A549 (cell line): Measurements from ENCODE around the gene UNC5CL. TPM values are rescaled to one million over a fixed set of nuclear protein-coding genes. Genes with fewer than 3 reads are reported as not detected.

Experiments
- ATAC-seq, 2 experiments: fragments of 200-7000 bp in 1 of 2; fragments of >200 bp in 1 of 2; cut with Nextera tagmentation in 1 of 2; cut with Tn5 transposase in 1 of 2; 3 replicates each; pipeline versions ENCODE4 v1.8.0 to v1.9.1; 2018 to 2020; ENCODE audit warnings: mild to moderate bottlenecking in 1 of 2, moderate library complexity in 1 of 2
- CTCF ChIA-PET: fragments of 300-600 bp; sonication (Branson Sonifier 250); formaldehyde crosslinking; extraction: SDS; loops from one replicate; lab custom pipeline; 2021; ENCODE audit warnings: antibody characterized with exemption, inconsistent platforms; lab: Yijun Ruan, JAX
- POLR2A ChIA-PET: fragments of 350-600 bp; formaldehyde crosslinking; extraction: SDS; loops from one replicate; lab custom pipeline; 2021; ENCODE audit warnings: antibody characterized with exemption, inconsistent platforms; lab: Yijun Ruan, JAX
- DNase-seq, 2 experiments: peaks; one replicate each; pipeline versions ENCODE4 v3.0.0 to v3.0.0-alpha.2; 2011 to 2016; ENCODE audit warnings: low read depth in 1 of 2, low spot score in 1 of 2
- FAIRE-seq: peaks from 2 replicates; lab custom pipeline; 2011; peaks lifted over from hg19 to GRCh38; lab: Jason Lieb, UNC
- H3K27ac ChIP-seq, 2 experiments: fragments of >200 bp; sonication (Bioruptor Twin); formaldehyde crosslinking; 3 replicates each; pipeline ENCODE4 v1.5.1; 2016 to 2017
- H3K4me1 ChIP-seq: fragments of >200 bp; sonication (Bioruptor Twin); formaldehyde crosslinking; 3 replicates; pipeline ENCODE4 v1.6.1; 2016
- H3K4me2 ChIP-seq: fragments of >200 bp; sonication (Bioruptor Twin); formaldehyde crosslinking; 3 replicates; pipeline ENCODE4 v1.6.1; 2016
- H3K4me3 ChIP-seq: fragments of >200 bp; sonication (Bioruptor Twin); formaldehyde crosslinking; 3 replicates; pipeline ENCODE4 v1.5.1; 2016
- H3K9me3 ChIP-seq: fragments of >200 bp; sonication (Bioruptor Twin); formaldehyde crosslinking; 3 replicates; pipeline ENCODE4 v1.6.1; 2016
- ATOH8 ChIP-seq: fragments of 250-450 bp; sonication (Bioruptor Pico); IDR thresholded peaks from 2 replicates; pipeline ENCODE4 v1.5.0; 2020; ENCODE audit warnings: low read depth, mild to moderate bottlenecking, moderate library complexity
- CBX8 ChIP-seq: fragments of 200-600 bp; sonication (generic); IDR thresholded peaks from 2 replicates; pipeline ENCODE4 v1.6.1; 2016
- CTCF ChIP-seq: fragments of >200 bp; sonication (Bioruptor Twin); formaldehyde crosslinking; IDR thresholded peaks from 3 replicates; pipeline ENCODE4 v1.5.1; 2016
- EHF ChIP-seq: fragments of 250-450 bp; sonication (Bioruptor Pico); IDR thresholded peaks from 2 replicates; pipeline ENCODE4 v1.5.0; 2020; ENCODE audit warnings: mild to moderate bottlenecking
- EHMT2 ChIP-seq: fragments of 200-600 bp; sonication (generic); IDR thresholded peaks from 2 replicates; pipeline ENCODE4 v1.6.1; 2016; ENCODE audit warnings: antibody characterized with exemption, low read depth, mild to moderate bottlenecking, moderate library complexity
- ESRRA ChIP-seq: fragments of 150-350 bp; IDR thresholded peaks from 2 replicates; pipeline ENCODE4 v1.6.1; 2014; ENCODE audit warnings: mild to moderate bottlenecking, low read length, borderline replicate concordance
- HDAC2 ChIP-seq: fragments of 200-600 bp; sonication (generic); IDR thresholded peaks from 2 replicates; pipeline ENCODE4 v1.6.1; 2016
- HEYL ChIP-seq: fragments of 250-450 bp; sonication (Bioruptor Pico); IDR thresholded peaks from 2 replicates; pipeline ENCODE4 v1.8.0; 2021; ENCODE audit warnings: mild to moderate bottlenecking, moderate library complexity
- HOXB13 ChIP-seq: fragments of 250-450 bp; sonication (Bioruptor Pico); IDR thresholded peaks from 2 replicates; pipeline ENCODE4 v1.5.0; 2020; ENCODE audit warnings: low read depth, mild to moderate bottlenecking, moderate library complexity
- JUNB ChIP-seq: fragments of >200 bp; sonication (Bioruptor Twin); formaldehyde crosslinking; IDR thresholded peaks from 2 replicates; pipeline ENCODE4 v1.6.1; 2016
- KDM1A ChIP-seq: fragments of 200-600 bp; sonication (generic); IDR thresholded peaks from 2 replicates; pipeline ENCODE4 v1.6.1; 2016; ENCODE audit warnings: low read depth, mild to moderate bottlenecking
- KDM5A ChIP-seq: fragments of 200-600 bp; sonication (generic); IDR thresholded peaks from 2 replicates; pipeline ENCODE4 v1.6.1; 2016; ENCODE audit warnings: antibody characterized with exemption, mild to moderate bottlenecking
- MAFK ChIP-seq: fragments of 450-650 bp; IDR thresholded peaks from 2 replicates; pipeline ENCODE4 v1.6.1; 2014; ENCODE audit not compliant: partially characterized antibody
- MAX ChIP-seq: IDR thresholded peaks from 2 replicates; pipeline ENCODE4 v1.6.1; 2012
- PBX3 ChIP-seq: IDR thresholded peaks from 2 replicates; pipeline ENCODE4 v1.6.1; 2012
- RCOR1 ChIP-seq: fragments of 150-350 bp; IDR thresholded peaks from 2 replicates; pipeline ENCODE4 v1.6.1; 2014; ENCODE audit warnings: antibody characterized with exemption, low read length, low read depth
- TFCP2L1 ChIP-seq: fragments of 250-450 bp; sonication (Bioruptor Pico); IDR thresholded peaks from 2 replicates; pipeline ENCODE4 v1.5.0; 2021; ENCODE audit warnings: mild to moderate bottlenecking
- TP53 ChIP-seq: fragments of 250-450 bp; sonication (Bioruptor Pico); IDR thresholded peaks from 2 replicates; pipeline ENCODE4 v1.5.0; 2021; ENCODE audit warnings: mild to moderate bottlenecking, moderate library complexity
- ZC3H11A ChIP-seq: fragments of 450-650 bp; IDR thresholded peaks from 2 replicates; pipeline ENCODE4 v1.6.1; 2014; ENCODE audit warnings: antibody characterized with exemption, mild to moderate bottlenecking
- ZSCAN20 ChIP-seq: fragments of 250-450 bp; sonication (Bioruptor Pico); IDR thresholded peaks from 2 replicates; pipeline ENCODE4 v1.8.0; 2022; ENCODE audit warnings: mild to moderate bottlenecking, moderate library complexity
- WGBS: methylation state at CpG from one replicate; pipeline ENCODE4 v1.1.6; 2017; ENCODE audit errors: missing lambda C conversion rate; 5-methylcytosine and 5-hydroxymethylcytosine counted together
- polyA plus RNA-seq, 4 experiments: library from polyadenylated mRNA; depleted of rRNA in 3 of 4; stranded (reverse); fragments of >200 nt; fragmentation: RNase III in 1 of 4; extraction: RNeasy Plus Mini Kit Qiagen cat#74134 plus additional on column Dnase treatment in 1 of 4; gene quantifications; 2 replicates in 3 of 4; 3 replicates in 1 of 4; pipeline ENCODE4 v1.2.3, GENCODE V29; 2011 to 2017

UNC5CL gene
- polyA plus RNA-seq, 2 of the 4 experiments (the other 2 are of a cell fraction), result 1.1 to 2.8 TPM

- DNase-seq (no peak), FAIRE-seq (no peak), ATAC-seq (no peak)
- no peak overlapping the region for H3K27ac ChIP-seq
- POLR2A ChIA-PET, result no interaction called here
- H3K4me1 ChIP-seq, result peaks cover 16% of the 10 kb centered on the region; the same call in 2 of the 3 replicates
- CTCF ChIA-PET, result no interaction called here
- H3K9me3 ChIP-seq, result no peaks in the 10 kb centered on the region
- no peak overlapping the region for H3K4me2 ChIP-seq
- no peak for TF ChIP-seq TP53
- no peak for TF ChIP-seq ESRRA
- TF ChIP-seq HEYL (CRISPR knock-in tag), result no peak
- WGBS, result 92% methylated on average over 1 of the region's 1 CpG
- H3K4me3 ChIP-seq, result no peak overlapping the region
Measured at GRCh38 chr6:41079080-41079479, 40.1 kb upstream of the UNC5CL start.

- H3K4me3 ChIP-seq, result no peak overlapping the region
- peaks cover 16% of the 10 kb centered on the region; the same call in 2 of the 3 replicates for H3K4me1 ChIP-seq
- ChIA-PET POLR2A (no interaction called here), CTCF (no interaction called here)
- H3K27ac ChIP-seq, result no peak overlapping the region
- no peaks in the 10 kb centered on the region for H3K9me3 ChIP-seq
- H3K4me2 ChIP-seq, result no peak overlapping the region
- ATAC-seq (no peak), FAIRE-seq (no peak), DNase-seq (no peak)
- 93% methylated on average over 3 of the region's 3 CpGs for WGBS
- TF ChIP-seq TFCP2L1 (CRISPR knock-in tag) (no peak), KDM5A (no peak), MAFK (no peak), EHMT2 (no peak), MAX (no peak), ZSCAN20 (CRISPR knock-in tag) (no peak), RCOR1 (no peak), KDM1A (no peak), EHF (CRISPR knock-in tag) (no peak), CBX8 (no peak), ATOH8 (CRISPR knock-in tag) (no peak), ESRRA (no peak), HOXB13 (CRISPR knock-in tag) (no peak), JUNB (no peak)
Measured at GRCh38 chr6:41078101-41078500, 39.1 kb upstream of the UNC5CL start.

- TF ChIP-seq HEYL (CRISPR knock-in tag), result no peak
- no peak for TF ChIP-seq ZC3H11A
- TF ChIP-seq HDAC2, result no peak
- no peak for TF ChIP-seq PBX3
- TF ChIP-seq CTCF, result no peak
- CTCF ChIA-PET, result no interaction called here
- POLR2A ChIA-PET, result no interaction called here
- no peak for ATAC-seq
- Histone ChIP-seq H3K4me3 (no peak overlapping the region), H3K27ac (no peak overlapping the region), H3K4me2 (no peak overlapping the region), H3K9me3 (no peaks in the 10 kb centered on the region), H3K4me1 (peaks cover 16% of the 10 kb centered on the region; the same call in 2 of the 3 replicates)
- no peak for DNase-seq
- 90% methylated on average over 2 of the region's 2 CpGs for WGBS
- no peak for FAIRE-seq
Measured at GRCh38 chr6:41077536-41077935, 38.5 kb upstream of the UNC5CL start.
